Breast epithelium (tissue), 3 donors: ENCODE data around the gene NAAA.
A peak's percentile ranks its signal among the peaks of the same experiment; 100 is the strongest.

ENCODE experiments used
- POLR2A ChIP-seq: fragments of 450-650 bp; IDR thresholded peaks from one replicate; pipeline ENCODE4 v1.6.1; 2016; ENCODE audit warnings: antibody characterized with exemption, mild to moderate bottlenecking, moderate library complexity
- POLR2AphosphoS5 ChIP-seq, 3 donors: sonication (generic); formaldehyde crosslinking; IDR thresholded peaks; one replicate each; pipeline ENCODE4 v1.6.1; 2017; ENCODE audit warnings: antibody characterized with exemption in 3 of 3
- TF ChIP-seq, protein P1 (sequence below), 3 donors: fragments of 450-650 bp; IDR thresholded peaks; one replicate each; pipeline ENCODE4 v1.5.1; 2016 to 2017; ENCODE audit warnings: antibody characterized with exemption in 3 of 3, mild to moderate bottlenecking in 3 of 3, moderate library complexity in 3 of 3

GRCh38 chr4:75916091-75916661, 24.6 kb downstream of the NAAA start:
- TF ChIP-seq, protein P1, sequence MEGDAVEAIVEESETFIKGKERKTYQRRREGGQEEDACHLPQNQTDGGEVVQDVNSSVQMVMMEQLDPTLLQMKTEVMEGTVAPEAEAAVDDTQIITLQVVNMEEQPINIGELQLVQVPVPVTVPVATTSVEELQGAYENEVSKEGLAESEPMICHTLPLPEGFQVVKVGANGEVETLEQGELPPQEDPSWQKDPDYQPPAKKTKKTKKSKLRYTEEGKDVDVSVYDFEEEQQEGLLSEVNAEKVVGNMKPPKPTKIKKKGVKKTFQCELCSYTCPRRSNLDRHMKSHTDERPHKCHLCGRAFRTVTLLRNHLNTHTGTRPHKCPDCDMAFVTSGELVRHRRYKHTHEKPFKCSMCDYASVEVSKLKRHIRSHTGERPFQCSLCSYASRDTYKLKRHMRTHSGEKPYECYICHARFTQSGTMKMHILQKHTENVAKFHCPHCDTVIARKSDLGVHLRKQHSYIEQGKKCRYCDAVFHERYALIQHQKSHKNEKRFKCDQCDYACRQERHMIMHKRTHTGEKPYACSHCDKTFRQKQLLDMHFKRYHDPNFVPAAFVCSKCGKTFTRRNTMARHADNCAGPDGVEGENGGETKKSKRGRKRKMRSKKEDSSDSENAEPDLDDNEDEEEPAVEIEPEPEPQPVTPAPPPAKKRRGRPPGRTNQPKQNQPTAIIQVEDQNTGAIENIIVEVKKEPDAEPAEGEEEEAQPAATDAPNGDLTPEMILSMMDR (IDR thresholded peaks at IDR 0.05): peak in 2 of 3 donors; percentile 40 to 56
- no peak for TF ChIP-seq POLR2A
- no peak for TF ChIP-seq POLR2AphosphoS5 (IDR thresholded peaks at IDR 0.05)
